Suprapubic skin (tissue), 4 donors: Measurements from ENCODE around the gene BEST3. TPM values are rescaled to one million over a fixed set of nuclear protein-coding genes. Genes with fewer than 3 reads are reported as not detected.

Experiments
- DNase-seq, 2 donors: peaks; one replicate each; pipeline ENCODE4 v3.0.0-alpha.2; 2019; ENCODE audit warnings: low spot score in 2 of 2
- H3K27ac ChIP-seq: fragments of 200-600 bp; sonication (generic); one replicate; pipeline ENCODE4 v1.5.1; 2019
- H3K27me3 ChIP-seq: fragments of 200-600 bp; sonication (generic); one replicate; pipeline ENCODE4 v1.5.1; 2019
- H3K36me3 ChIP-seq: fragments of 200-600 bp; sonication (generic); one replicate; pipeline ENCODE4 v1.5.1; 2019
- H3K4me1 ChIP-seq: fragments of 200-600 bp; sonication (generic); one replicate; pipeline ENCODE4 v1.5.1; 2019
- H3K4me3 ChIP-seq: fragments of 200-600 bp; sonication (generic); one replicate; pipeline ENCODE4 v1.5.1; 2019; ENCODE audit warnings: mild to moderate bottlenecking
- H3K9me3 ChIP-seq: fragments of 200-600 bp; sonication (generic); one replicate; pipeline ENCODE4 v1.5.1; 2019
- EP300 ChIP-seq: sonication (generic); formaldehyde crosslinking; IDR thresholded peaks from one replicate; pipeline ENCODE4 v1.6.1; 2017; ENCODE audit warnings: antibody characterized with exemption
- POLR2A ChIP-seq, 2 donors: fragments of 450-650 bp; IDR thresholded peaks; one replicate each; pipeline ENCODE4 v1.6.1; 2017; ENCODE audit warnings: antibody characterized with exemption in 2 of 2, mild to moderate bottlenecking in 2 of 2, moderate library complexity in 2 of 2
- POLR2AphosphoS5 ChIP-seq, 3 donors: sonication (generic); formaldehyde crosslinking; IDR thresholded peaks; one replicate each; pipeline ENCODE4 v1.6.1; 2017; ENCODE audit warnings: antibody characterized with exemption in 3 of 3
- WGBS: methylation state at CpG from one replicate; pipeline ENCODE4 v1.1.5; 2018; 5-methylcytosine and 5-hydroxymethylcytosine counted together
- total RNA-seq, 4 donors: library from RNA; depleted of rRNA; stranded (reverse); fragments of >200 nt; gene quantifications; one replicate each; pipeline ENCODE4 v1.1.0, GENCODE V29; 2016
- TF ChIP-seq, protein P1 (sequence below), 2 donors: fragments of 200-600 bp in 1 of 2; fragments of 450-650 bp in 1 of 2; sonication (generic) in 1 of 2; IDR thresholded peaks; one replicate each; pipeline ENCODE4 v1.5.1; 2016 to 2019; ENCODE audit warnings: antibody characterized with exemption in 2 of 2, mild to moderate bottlenecking in 1 of 2, moderate library complexity in 1 of 2

BEST3 gene
- total RNA-seq, 4 donors from 2014 or later: 0.52 to 0.98 TPM; not detected in 2

DNA sequence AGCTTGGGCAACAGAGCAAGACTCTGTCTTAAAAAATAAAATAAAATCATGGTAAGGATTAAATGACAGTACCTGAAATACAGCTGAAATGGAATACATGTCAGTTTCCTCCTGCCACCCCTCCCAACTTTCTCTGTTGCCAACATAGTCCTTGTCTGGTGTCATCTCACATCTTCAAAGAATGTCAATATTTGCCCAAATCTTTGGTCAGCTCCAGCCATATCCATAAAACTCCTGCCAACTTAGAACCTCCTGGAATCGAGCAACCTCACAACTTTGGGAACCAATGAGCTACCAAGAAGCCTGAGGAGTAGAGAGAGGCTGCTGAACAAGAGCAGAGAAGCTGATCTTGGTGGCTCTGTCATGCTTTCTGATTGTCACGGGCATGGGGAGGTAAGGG is 77.6 kb downstream of the BEST3 start:
- no peak for DNase-seq
- no peak overlapping the region for H3K27ac ChIP-seq
- H3K36me3 ChIP-seq: no peaks in the 10 kb centered on the region
- H3K4me3 ChIP-seq: no peak overlapping the region
- TF ChIP-seq, protein P1, sequence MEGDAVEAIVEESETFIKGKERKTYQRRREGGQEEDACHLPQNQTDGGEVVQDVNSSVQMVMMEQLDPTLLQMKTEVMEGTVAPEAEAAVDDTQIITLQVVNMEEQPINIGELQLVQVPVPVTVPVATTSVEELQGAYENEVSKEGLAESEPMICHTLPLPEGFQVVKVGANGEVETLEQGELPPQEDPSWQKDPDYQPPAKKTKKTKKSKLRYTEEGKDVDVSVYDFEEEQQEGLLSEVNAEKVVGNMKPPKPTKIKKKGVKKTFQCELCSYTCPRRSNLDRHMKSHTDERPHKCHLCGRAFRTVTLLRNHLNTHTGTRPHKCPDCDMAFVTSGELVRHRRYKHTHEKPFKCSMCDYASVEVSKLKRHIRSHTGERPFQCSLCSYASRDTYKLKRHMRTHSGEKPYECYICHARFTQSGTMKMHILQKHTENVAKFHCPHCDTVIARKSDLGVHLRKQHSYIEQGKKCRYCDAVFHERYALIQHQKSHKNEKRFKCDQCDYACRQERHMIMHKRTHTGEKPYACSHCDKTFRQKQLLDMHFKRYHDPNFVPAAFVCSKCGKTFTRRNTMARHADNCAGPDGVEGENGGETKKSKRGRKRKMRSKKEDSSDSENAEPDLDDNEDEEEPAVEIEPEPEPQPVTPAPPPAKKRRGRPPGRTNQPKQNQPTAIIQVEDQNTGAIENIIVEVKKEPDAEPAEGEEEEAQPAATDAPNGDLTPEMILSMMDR (IDR thresholded peaks at IDR 0.05): no peak
- TF ChIP-seq POLR2A (IDR thresholded peaks at IDR 0.05) (no peak), POLR2AphosphoS5 (IDR thresholded peaks at IDR 0.05) (no peak), EP300 (no peak)
- no peaks in the 10 kb centered on the region for H3K9me3 ChIP-seq
- 94% methylated on average over 2 of the region's 2 CpGs for WGBS
- H3K4me1 ChIP-seq: no peaks in the 10 kb centered on the region
- no peaks in the 10 kb centered on the region for H3K27me3 ChIP-seq

DNA sequence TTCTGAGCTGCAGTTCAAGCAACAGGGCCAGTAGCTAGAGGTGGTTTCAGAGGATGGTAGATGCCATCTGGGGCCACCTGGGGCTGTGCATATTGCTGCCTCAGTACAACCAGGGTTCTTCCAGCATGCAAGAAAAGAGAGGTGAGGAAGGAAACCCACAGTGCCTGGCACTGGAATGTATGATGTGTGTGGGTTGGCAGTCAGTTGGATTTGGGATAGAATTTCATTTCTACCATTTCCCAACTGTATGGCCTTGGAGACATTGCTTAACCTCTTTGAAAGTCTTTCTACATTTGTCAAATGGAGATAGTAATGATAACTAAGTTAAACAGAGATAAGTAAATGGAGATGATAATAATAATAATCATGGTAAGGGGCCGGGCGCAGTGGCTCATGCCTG is 78.2 kb downstream of the BEST3 start:
- no peak overlapping the region for H3K27ac ChIP-seq
- TF ChIP-seq POLR2A (IDR thresholded peaks at IDR 0.05) (no peak), EP300 (no peak), POLR2AphosphoS5 (IDR thresholded peaks at IDR 0.05) (no peak)
- TF ChIP-seq, protein P1 (IDR thresholded peaks at IDR 0.05): no peak
- no peak for DNase-seq
- no peaks in the 10 kb centered on the region for H3K27me3 ChIP-seq
- no peaks in the 10 kb centered on the region for H3K36me3 ChIP-seq
- H3K9me3 ChIP-seq: no peaks in the 10 kb centered on the region
- WGBS: 100% methylated on average over 2 of the region's 2 CpGs
- H3K4me3 ChIP-seq: no peak overlapping the region
- H3K4me1 ChIP-seq: no peaks in the 10 kb centered on the region

DNA sequence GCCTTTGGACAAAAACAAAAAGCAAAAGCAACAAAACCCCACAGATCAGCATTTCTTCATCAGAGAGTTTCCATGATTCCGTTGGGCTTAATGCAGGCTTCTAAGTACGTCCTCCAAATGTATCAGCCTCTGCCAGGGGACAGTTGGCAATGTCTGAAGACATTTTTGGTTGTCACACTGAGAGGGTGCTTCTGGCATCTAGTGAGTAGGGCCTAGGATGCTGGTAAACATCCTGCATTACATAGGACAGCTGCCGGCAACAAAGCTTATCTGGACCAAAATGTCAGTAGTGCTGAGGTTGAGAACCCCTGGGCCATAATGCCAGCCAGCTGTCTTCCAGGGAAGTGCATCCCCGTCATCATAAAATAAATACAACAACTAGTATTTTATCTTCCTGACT is 79.0 kb downstream of the BEST3 start:
- Histone ChIP-seq H3K27ac (no peak overlapping the region), H3K27me3 (no peaks in the 10 kb centered on the region), H3K36me3 (no peaks in the 10 kb centered on the region), H3K4me1 (no peaks in the 10 kb centered on the region), H3K4me3 (no peak overlapping the region), H3K9me3 (no peaks in the 10 kb centered on the region)
- TF ChIP-seq, protein P1 (IDR thresholded peaks at IDR 0.05): no peak
- no peak for TF ChIP-seq EP300
- no peak for TF ChIP-seq POLR2AphosphoS5 (IDR thresholded peaks at IDR 0.05)
- DNase-seq: no peak
- WGBS: 78% methylated on average over 4 of the region's 4 CpGs

DNA sequence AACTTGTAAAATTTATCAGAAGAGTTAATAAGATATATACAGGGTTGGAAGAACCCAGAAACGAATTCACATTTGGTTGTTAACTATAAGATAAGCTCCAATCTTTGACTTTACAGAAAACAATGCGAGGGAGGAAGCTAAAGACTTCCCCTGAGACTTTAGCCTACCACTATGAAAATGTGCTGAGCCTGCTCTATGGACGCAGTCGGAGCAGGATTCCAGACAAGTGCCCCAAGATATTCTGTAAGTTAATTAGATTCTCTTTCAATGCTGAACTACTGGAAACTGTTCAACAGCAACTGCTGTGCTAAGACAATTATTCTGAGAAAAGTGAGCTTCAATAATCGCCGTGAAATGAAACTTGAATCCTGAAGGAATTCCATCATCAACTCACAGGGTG is 80.1 kb downstream of the BEST3 start:
- WGBS: 62% methylated on average over 6 of the region's 6 CpGs

DNA sequence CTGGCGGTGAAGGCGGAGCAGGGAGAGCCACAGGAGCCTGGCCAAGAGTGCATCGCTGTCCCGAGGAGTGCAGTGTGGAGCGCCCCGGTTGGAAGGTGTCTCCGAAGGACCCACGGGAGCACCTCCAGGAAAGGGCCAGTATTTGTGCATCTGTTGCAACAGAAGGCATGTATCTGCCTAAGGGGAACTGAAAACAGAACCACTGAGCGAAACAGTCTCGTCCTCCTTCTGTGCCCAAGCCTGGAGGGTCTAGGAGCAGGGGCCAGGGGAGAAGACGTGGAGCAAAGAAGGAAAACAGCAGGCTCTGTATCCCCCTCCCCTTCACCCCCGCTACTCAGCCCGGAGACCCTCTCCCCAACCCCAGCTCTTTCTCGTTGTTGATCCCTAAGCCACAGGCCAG is 83.1 kb downstream of the BEST3 start:
- Histone ChIP-seq H3K36me3 (no peaks in the 10 kb centered on the region), H3K9me3 (no peaks in the 10 kb centered on the region), H3K4me3 (no peak overlapping the region), H3K4me1 (no peaks in the 10 kb centered on the region), H3K27ac (no peak overlapping the region), H3K27me3 (no peaks in the 10 kb centered on the region)
- TF ChIP-seq POLR2A (IDR thresholded peaks at IDR 0.05) (no peak), POLR2AphosphoS5 (IDR thresholded peaks at IDR 0.05) (no peak), EP300 (no peak)
- TF ChIP-seq, protein P1 (IDR thresholded peaks at IDR 0.05): no peak
- DNase-seq: no peak
- 79% methylated on average over 14 of the region's 14 CpGs for WGBS

More for the DNA sequence above, 80.1 kb downstream of the BEST3 start:
- Histone ChIP-seq H3K27me3 (no peaks in the 10 kb centered on the region), H3K36me3 (no peaks in the 10 kb centered on the region), H3K4me1 (no peaks in the 10 kb centered on the region), H3K9me3 (no peaks in the 10 kb centered on the region), H3K27ac (no peak overlapping the region), H3K4me3 (no peak overlapping the region)
- no peak for DNase-seq
- no peak for TF ChIP-seq EP300
- TF ChIP-seq POLR2AphosphoS5 (IDR thresholded peaks at IDR 0.05): no peak
- TF ChIP-seq, protein P1 (IDR thresholded peaks at IDR 0.05): no peak
- no peak for TF ChIP-seq POLR2A (IDR thresholded peaks at IDR 0.05)
